NT2/D1 (cell line): ENCODE measurements around the gene WDCP.
A peak's percentile ranks its signal among the peaks of the same experiment; 100 is the strongest.

Experiments
- DNase-seq: peaks from one replicate; pipeline ENCODE4 v3.0.0-alpha.2; 2011; ENCODE audit warnings: low read depth, low spot score
- H3K27me3 ChIP-seq: 2 replicates; pipeline ENCODE4 v1.6.0; 2011; ENCODE audit warnings: mild to moderate bottlenecking; ENCODE audit not compliant: insufficient read length, insufficient read depth
- H3K36me3 ChIP-seq: 2 replicates; pipeline ENCODE4 v1.6.1; 2011; ENCODE audit warnings: mild to moderate bottlenecking, low read length, mixed read lengths; ENCODE audit not compliant: insufficient read depth, insufficient read length
- H3K4me1 ChIP-seq: 2 replicates; pipeline ENCODE4 v1.5.1; 2011; ENCODE audit not compliant: insufficient read depth, insufficient read length
- H3K4me3 ChIP-seq: 2 replicates; pipeline ENCODE4 v1.5.1; 2011; ENCODE audit warnings: low read depth; ENCODE audit not compliant: insufficient read length
- H3K9ac ChIP-seq: 2 replicates; pipeline ENCODE4 v1.6.0; 2011; ENCODE audit warnings: low read depth; ENCODE audit not compliant: insufficient read length
- H3K9me3 ChIP-seq: 2 replicates; pipeline ENCODE4 v1.5.1; 2011; ENCODE audit warnings: mild to moderate bottlenecking, low read length; ENCODE audit not compliant: insufficient read depth
- SUZ12 ChIP-seq: IDR thresholded peaks from 2 replicates; pipeline ENCODE4 v1.6.1; 2011; ENCODE audit not compliant: insufficient read length, insufficient read depth; ENCODE audit errors: extremely low read depth
- YY1 ChIP-seq: IDR thresholded peaks from 2 replicates; pipeline ENCODE4 v1.6.1; 2011; ENCODE audit not compliant: insufficient read length, insufficient read depth
- ZNF274 ChIP-seq: IDR thresholded peaks from 2 replicates; pipeline ENCODE4 v1.6.1; 2011; ENCODE audit warnings: mild to moderate bottlenecking, low read depth, low read length

WDCP gene

DNA sequence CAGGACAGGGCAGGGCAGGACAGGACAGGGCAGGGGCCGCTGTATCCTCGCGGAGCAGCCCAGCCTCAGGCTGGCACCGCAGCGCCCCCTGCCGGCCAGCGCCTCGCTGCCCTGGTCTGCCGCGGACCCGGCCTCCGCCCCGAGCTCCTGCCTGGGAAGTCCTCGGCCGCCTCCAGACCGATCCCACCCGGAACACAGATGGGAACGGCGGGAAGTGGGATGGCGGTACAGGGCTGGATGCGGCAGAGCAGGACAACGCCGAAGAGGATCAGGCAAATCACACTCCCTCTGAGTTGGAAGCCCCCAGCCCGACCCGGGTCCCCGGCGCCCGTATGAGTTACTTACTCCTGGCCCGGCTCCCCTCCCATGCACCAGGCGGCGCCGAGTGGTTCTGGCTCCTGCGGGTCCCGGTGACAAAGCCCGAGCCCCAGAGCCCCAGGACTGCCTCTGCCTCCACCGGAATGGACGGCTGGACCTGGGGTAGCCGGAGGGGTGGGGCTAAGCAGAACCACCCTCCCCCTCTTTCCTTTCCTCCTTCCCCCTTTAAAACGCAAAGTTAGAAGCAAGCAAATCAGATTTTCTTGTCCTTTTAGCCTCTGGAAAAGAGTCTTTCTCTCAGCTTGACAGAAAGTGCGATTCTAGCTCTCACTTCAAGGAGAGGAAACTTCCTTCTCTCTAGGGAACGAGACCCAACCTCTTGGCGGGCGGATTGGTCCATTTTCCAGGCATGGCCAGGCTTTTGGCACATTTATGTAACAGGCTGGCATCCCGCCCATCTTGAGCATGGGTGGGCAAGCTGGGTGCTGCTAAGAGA lies 37.4 kb upstream of the WDCP start, which contains the start of gene TP53I3:
Gene TP53I3, minus strand, starts transcription at position 449 of the 814 bp plus-strand sequence. CDS start 508 bp downstream, outside the sequence.
- DNase-seq, result peak; percentile 93
- no peaks in the 10 kb centered on the region for H3K9me3 ChIP-seq
- peak within 1 kb of the TSS; percentile 67 for H3K4me3 ChIP-seq
- peaks cover 2% of the 10 kb centered on the region for H3K4me1 ChIP-seq
- peaks cover 33% of the 10 kb centered on the region for H3K36me3 ChIP-seq
- H3K27me3 ChIP-seq, result no peaks in the 10 kb centered on the region
- TF ChIP-seq SUZ12, result no peak
- no peak for TF ChIP-seq ZNF274
- no peak for TF ChIP-seq YY1
- peak within 1 kb of the TSS; percentile 91 for H3K9ac ChIP-seq

GRCh38 chr2:24083567-24084385 lies 36.6 kb upstream of the WDCP start:
- peak; percentile 87 for DNase-seq
- peak overlapping the region; percentile 91 for H3K9ac ChIP-seq

DNA sequence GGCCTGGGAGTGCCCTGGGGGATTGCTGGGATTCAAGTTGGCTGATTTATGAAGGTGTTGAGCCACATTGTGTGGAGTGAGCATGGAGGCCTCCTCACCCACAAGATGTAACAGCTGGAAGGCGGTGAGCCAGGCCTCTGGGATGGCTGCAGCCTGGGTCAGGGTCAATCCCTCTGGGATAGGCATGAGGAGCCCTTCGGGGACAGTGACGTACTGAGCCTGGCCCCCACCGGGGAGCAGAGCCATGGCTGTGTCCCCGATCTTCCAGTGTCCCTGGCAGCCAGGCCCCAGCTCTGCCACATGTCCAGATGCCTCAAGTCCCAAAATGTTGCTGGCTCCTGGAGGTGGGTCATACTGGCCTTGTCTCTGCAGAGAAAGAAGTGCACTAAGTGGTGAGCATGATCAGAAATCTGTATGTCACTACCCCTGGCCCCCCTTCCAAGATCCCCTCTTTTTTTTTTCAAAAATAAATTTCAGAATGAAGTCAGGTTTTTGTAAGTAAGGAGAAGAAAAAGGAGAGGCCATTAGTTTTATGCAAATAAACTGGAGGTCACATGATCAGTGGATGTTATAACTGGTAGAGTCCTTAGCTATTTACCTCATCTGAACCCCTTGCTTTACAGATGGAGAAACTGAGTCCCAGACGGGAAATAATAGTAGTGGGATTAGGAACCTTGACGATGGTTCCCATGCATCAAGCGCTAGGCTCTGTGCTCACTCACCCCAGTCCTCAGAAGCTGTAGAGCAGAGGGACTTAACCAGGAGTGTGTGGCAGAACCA lies 35.8 kb upstream of the WDCP start:
- TF ChIP-seq ZNF274 (no peak), YY1 (no peak), SUZ12 (no peak)
- no peaks in the 10 kb centered on the region for H3K27me3 ChIP-seq
- peak overlapping the region; percentile 91 for H3K9ac ChIP-seq
- H3K9me3 ChIP-seq, result no peaks in the 10 kb centered on the region
- H3K4me3 ChIP-seq, result peak overlapping the region; percentile 67
- no peak for DNase-seq
- peaks cover 2% of the 10 kb centered on the region for H3K4me1 ChIP-seq
- H3K36me3 ChIP-seq, result peaks cover 46% of the 10 kb centered on the region

More at GRCh38 chr2:24083567-24084385, 36.6 kb upstream of the WDCP start:
- Histone ChIP-seq H3K36me3 (peaks cover 41% of the 10 kb centered on the region), H3K4me3 (peak overlapping the region; percentile 67), H3K27me3 (no peaks in the 10 kb centered on the region), H3K9me3 (no peaks in the 10 kb centered on the region), H3K4me1 (peaks cover 2% of the 10 kb centered on the region)
- TF ChIP-seq ZNF274 (no peak), SUZ12 (no peak), YY1 (peak; percentile 35)

DNA sequence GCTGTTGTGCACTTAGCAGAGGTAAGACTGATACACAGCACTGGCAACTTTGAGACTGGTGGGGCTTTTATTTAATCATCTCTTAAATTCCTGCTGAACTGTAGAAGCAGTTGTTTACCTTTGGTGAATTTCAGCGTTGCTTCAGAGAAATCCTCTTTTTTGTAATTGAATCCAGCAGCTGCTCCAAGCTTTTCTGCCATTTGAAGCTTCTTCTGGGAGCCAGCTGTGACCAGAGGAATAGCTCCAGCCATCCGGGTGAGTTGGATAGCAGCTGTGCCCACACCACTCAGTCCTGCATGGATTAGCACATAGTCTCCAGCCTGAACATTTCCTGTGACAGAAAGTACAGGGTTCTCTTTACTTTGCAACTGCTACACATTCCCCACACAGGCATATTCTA lies 33.5 kb upstream of the WDCP start:
- Histone ChIP-seq H3K4me1 (peaks cover 2% of the 10 kb centered on the region), H3K4me3 (no peak overlapping the region), H3K27me3 (no peaks in the 10 kb centered on the region), H3K36me3 (peaks cover 50% of the 10 kb centered on the region), H3K9me3 (no peaks in the 10 kb centered on the region), H3K9ac (no peak overlapping the region)
- TF ChIP-seq SUZ12 (no peak), YY1 (no peak), ZNF274 (no peak)
- no peak for DNase-seq

GRCh38 chr2:24077879-24078278 lies 30.7 kb upstream of the WDCP start:
- Histone ChIP-seq H3K9me3 (no peaks in the 10 kb centered on the region), H3K4me1 (peaks cover 1% of the 10 kb centered on the region), H3K27me3 (no peaks in the 10 kb centered on the region), H3K9ac (no peak overlapping the region), H3K36me3 (peaks cover 61% of the 10 kb centered on the region), H3K4me3 (no peak overlapping the region)
- TF ChIP-seq ZNF274 (no peak), YY1 (no peak), SUZ12 (no peak)
- DNase-seq, result no peak

- TF ChIP-seq SUZ12 (no peak), YY1 (no peak), ZNF274 (no peak)
- H3K36me3 ChIP-seq, result peaks cover 61% of the 10 kb centered on the region
- H3K27me3 ChIP-seq, result no peaks in the 10 kb centered on the region
- no peak overlapping the region for H3K4me3 ChIP-seq
- H3K9me3 ChIP-seq, result no peaks in the 10 kb centered on the region
- H3K4me1 ChIP-seq, result no peaks in the 10 kb centered on the region
- DNase-seq, result no peak
- no peak overlapping the region for H3K9ac ChIP-seq
Observed at GRCh38 chr2:24077535-24077877, 30.3 kb upstream of the WDCP start.
